Lung (tissue), 12 donors: ENCODE results near the gene SDK2. TPM values are rescaled to one million over a fixed set of nuclear protein-coding genes. Genes with fewer than 3 reads are reported as not detected.

Source experiments
- ATAC-seq: fragments of 200-7000 bp; cut with Tn5 transposase; one replicate; pipeline ENCODE4 v1.9.1; 2020; ENCODE audit warnings: moderate number of reproducible peaks; ENCODE audit not compliant: insufficient read depth, low FRiP score
- DNase-seq, 3 donors: peaks; one replicate each; pipeline ENCODE4 v3.0.0-alpha.2; 2013 to 2017
- H3K27ac ChIP-seq, 2 donors: one replicate each; pipeline ENCODE4 v1.5.1; 2013; ENCODE audit warnings: mild to moderate bottlenecking in 2 of 2, moderate library complexity in 2 of 2, control low read depth in 1 of 2, inconsistent platforms in 1 of 2, low read depth in 1 of 2, low read length in 1 of 2
- H3K27me3 ChIP-seq, 3 donors: one replicate each; pipeline ENCODE4 v1.5.1; 2013; ENCODE audit warnings: low read length in 2 of 3; ENCODE audit not compliant: control insufficient read depth in 3 of 3, insufficient read depth in 3 of 3
- H3K36me3 ChIP-seq, 4 donors: one replicate each; pipeline ENCODE4 v1.5.1; 2013; ENCODE audit warnings: low read length in 4 of 4, mild to moderate bottlenecking in 1 of 4, moderate library complexity in 1 of 4; ENCODE audit not compliant: control insufficient read depth in 4 of 4, insufficient read depth in 4 of 4
- H3K4me1 ChIP-seq, 5 donors: one replicate each; pipeline ENCODE4 v1.5.1; 2013; ENCODE audit warnings: low read length in 5 of 5, mild to moderate bottlenecking in 2 of 5, moderate library complexity in 1 of 5; ENCODE audit not compliant: control insufficient read depth in 5 of 5, insufficient read depth in 5 of 5
- H3K4me3 ChIP-seq: one replicate; pipeline ENCODE4 v1.5.1; 2013; ENCODE audit warnings: mild to moderate bottlenecking, control low read depth, moderate library complexity
- H3K9ac ChIP-seq, 2 donors: one replicate each; pipeline ENCODE4 v1.5.1; 2013; ENCODE audit warnings: low read length in 2 of 2, control low read depth in 1 of 2; ENCODE audit not compliant: insufficient read depth in 1 of 2
- H3K9me3 ChIP-seq, 4 donors: one replicate each; pipeline ENCODE4 v1.5.1; 2013; ENCODE audit warnings: low read length in 3 of 4, mild to moderate bottlenecking in 1 of 4, moderate library complexity in 1 of 4; ENCODE audit not compliant: control insufficient read depth in 4 of 4, insufficient read depth in 3 of 4
- CTCF ChIP-seq: IDR thresholded peaks from 2 replicates; pipeline ENCODE4 v1.5.1; 2012; ENCODE audit warnings: mild to moderate bottlenecking; ENCODE audit errors: control extremely low read depth, extremely low read depth
- WGBS, 2 donors: extraction: QIAGEN DNeasy Blood & Tissue Kit; methylation state at CpG; one replicate each; pipeline ENCODE4 v1.1.7; 2013; 5-methylcytosine and 5-hydroxymethylcytosine counted together
- polyA plus RNA-seq, 2 donors: library from polyadenylated mRNA; stranded (reverse); fragments of 200-250 nt; gene quantifications; one replicate each; pipeline ENCODE4 v1.2.1, GENCODE V29; 2013
- total RNA-seq, 2 donors: library from RNA; depleted of rRNA in 1 of 2; stranded (reverse); fragments of >200 nt in 1 of 2; gene quantifications; one replicate each; pipeline ENCODE4 v1.2.1, GENCODE V29; 2014 to 2021
- donor health status: control.
- donor health status: control.
- donor health status: Bipolar disorder and iron deficiency.
- donor health status: healthy.
- donor health status: DM: yes; HTN: yes; CAD: no.

The SDK2 gene
- total and polyA plus RNA-seq, 4 donors: 0.91 to 41.7 (median 4.3) TPM

- ATAC-seq (no peak), DNase-seq (no peak)
- no peak for TF ChIP-seq CTCF
- H3K9me3 ChIP-seq: no peaks in the 10 kb centered on the region
- no peak overlapping the region for H3K9ac ChIP-seq
- WGBS, 2 donors: 67 to 70% methylated on average over 13 of the region's 13 CpGs
- H3K36me3 ChIP-seq: no peaks in the 10 kb centered on the region
- peaks cover 0 to 1% (median 0%) of the 10 kb centered on the region in 5 donors for H3K4me1 ChIP-seq
- no peak overlapping the region for H3K27ac ChIP-seq
- no peaks in the 10 kb centered on the region for H3K27me3 ChIP-seq
- no peak overlapping the region for H3K4me3 ChIP-seq
Observed at GRCh38 chr17:73628642-73629552, 15.3 kb downstream of the SDK2 start.

- peak in 1 of 3 donors; percentile 42 for DNase-seq
- no peaks in the 10 kb centered on the region for H3K36me3 ChIP-seq
- 89 to 96% methylated on average over 11 to 12 of the region's 12 CpGs for WGBS, 2 donors
- no peaks in the 10 kb centered on the region for H3K27me3 ChIP-seq
- peaks cover 0 to 2% (median 0%) of the 10 kb centered on the region in 4 donors for H3K9me3 ChIP-seq
- no peak overlapping the region for H3K27ac ChIP-seq
- no peak for TF ChIP-seq CTCF
- peaks cover 0 to 10% (median 0%) of the 10 kb centered on the region in 5 donors for H3K4me1 ChIP-seq
- H3K4me3 ChIP-seq: no peak overlapping the region
- H3K9ac ChIP-seq: no peak overlapping the region
- ATAC-seq: no peak
Observed at GRCh38 chr17:73625991-73626673, 18.1 kb downstream of the SDK2 start.

GRCh38 chr17:73625006-73625405 lies 19.2 kb downstream of the SDK2 start:
- no peak for TF ChIP-seq CTCF
- Histone ChIP-seq H3K27me3 (no peaks in the 10 kb centered on the region), H3K36me3 (no peaks in the 10 kb centered on the region), H3K4me1 (peaks cover 0 to 10% (median 0%) of the 10 kb centered on the region in 5 donors), H3K9me3 (peaks cover 0 to 2% (median 0%) of the 10 kb centered on the region in 4 donors), H3K9ac (no peak overlapping the region), H3K27ac (no peak overlapping the region), H3K4me3 (no peak overlapping the region)
- DNase-seq: no peak
- no peak for ATAC-seq
- 92% methylated on average over 7 of the region's 7 CpGs for WGBS, 2 donors
